ENCODE data around the gene ANKEF1. TPM values are rescaled to one million over a fixed set of nuclear protein-coding genes. Genes with fewer than 3 reads are reported as not detected.

Gene ANKEF1
- total RNA-seq, 4 donors from 2014 or later: 4.4 to 5.7 (median 5.0) TPM

DNA sequence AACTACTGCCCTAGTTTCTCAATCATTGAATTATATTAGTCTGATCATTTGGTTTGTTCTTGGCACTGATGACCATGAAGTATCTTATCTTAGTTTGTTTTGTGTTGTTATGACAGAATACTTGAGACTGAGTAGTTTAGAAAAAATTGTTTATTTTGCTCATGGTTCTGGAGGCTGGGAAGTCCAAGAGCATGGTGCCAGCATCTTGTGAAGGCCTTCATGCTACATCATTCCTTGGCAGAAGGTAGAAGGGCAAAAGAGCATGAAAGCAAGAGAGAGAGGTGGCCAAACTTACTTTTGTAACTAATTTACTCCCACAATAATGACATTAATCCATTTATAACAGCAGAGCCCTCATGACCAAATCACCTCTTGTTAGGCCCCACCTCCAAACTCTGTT lies 40.1 kb upstream of the ANKEF1 start:
- Histone ChIP-seq H3K4me3 (no peak overlapping the region), H3K27ac (no peak overlapping the region), H3K4me1 (no peaks in the 10 kb centered on the region), H3K36me3 (no peaks in the 10 kb centered on the region), H3K9me3 (no peaks in the 10 kb centered on the region), H3K27me3 (no peaks in the 10 kb centered on the region)
- intact Hi-C loops (cut with DNase I): no loop called here
- no peak for DNase-seq
- TF ChIP-seq POLR2A (IDR thresholded peaks at IDR 0.05): no peak
- TF ChIP-seq, protein P1, sequence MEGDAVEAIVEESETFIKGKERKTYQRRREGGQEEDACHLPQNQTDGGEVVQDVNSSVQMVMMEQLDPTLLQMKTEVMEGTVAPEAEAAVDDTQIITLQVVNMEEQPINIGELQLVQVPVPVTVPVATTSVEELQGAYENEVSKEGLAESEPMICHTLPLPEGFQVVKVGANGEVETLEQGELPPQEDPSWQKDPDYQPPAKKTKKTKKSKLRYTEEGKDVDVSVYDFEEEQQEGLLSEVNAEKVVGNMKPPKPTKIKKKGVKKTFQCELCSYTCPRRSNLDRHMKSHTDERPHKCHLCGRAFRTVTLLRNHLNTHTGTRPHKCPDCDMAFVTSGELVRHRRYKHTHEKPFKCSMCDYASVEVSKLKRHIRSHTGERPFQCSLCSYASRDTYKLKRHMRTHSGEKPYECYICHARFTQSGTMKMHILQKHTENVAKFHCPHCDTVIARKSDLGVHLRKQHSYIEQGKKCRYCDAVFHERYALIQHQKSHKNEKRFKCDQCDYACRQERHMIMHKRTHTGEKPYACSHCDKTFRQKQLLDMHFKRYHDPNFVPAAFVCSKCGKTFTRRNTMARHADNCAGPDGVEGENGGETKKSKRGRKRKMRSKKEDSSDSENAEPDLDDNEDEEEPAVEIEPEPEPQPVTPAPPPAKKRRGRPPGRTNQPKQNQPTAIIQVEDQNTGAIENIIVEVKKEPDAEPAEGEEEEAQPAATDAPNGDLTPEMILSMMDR (IDR thresholded peaks at IDR 0.05): no peak

DNA sequence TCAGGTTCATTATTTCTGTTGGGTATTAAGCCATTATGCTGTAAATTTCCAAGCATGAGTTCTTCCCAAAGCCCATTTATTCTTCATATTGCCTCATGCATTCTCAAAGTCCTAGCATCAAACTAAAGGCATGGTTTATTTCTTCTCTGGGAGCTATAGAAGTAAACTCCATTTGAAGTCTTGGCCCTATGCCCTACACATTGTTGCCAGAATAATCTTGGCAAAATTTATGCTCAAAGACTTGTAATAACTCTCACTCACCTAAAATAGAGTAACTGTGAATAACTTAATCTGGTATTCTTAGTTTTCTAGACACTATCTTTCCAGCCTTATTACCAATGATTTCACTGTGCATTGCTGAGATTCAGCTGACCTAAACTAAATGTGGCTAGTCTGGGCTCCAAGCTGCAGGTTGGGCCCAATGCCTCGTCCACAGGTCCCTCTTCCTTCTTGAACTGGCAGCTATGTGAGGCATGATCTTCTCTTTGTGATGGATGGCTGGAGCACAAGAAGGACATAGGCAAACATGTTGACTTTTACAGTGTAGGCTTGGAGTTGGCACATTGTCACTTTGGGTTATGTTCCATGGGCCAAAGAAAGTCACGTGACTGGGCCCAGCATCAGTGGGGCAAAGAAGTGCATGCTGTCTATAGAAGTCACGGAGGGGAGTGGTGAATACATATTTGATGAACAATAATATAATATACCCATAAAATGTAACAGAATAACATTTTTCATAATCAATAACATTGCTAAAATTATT lies 39.1 kb upstream of the ANKEF1 start:
- no peak for DNase-seq
- Histone ChIP-seq H3K27me3 (no peaks in the 10 kb centered on the region), H3K4me3 (no peak overlapping the region), H3K9me3 (no peaks in the 10 kb centered on the region), H3K4me1 (no peaks in the 10 kb centered on the region), H3K27ac (no peak overlapping the region), H3K36me3 (no peaks in the 10 kb centered on the region)
- TF ChIP-seq POLR2A (IDR thresholded peaks at IDR 0.05): no peak
- TF ChIP-seq, protein P1 (IDR thresholded peaks at IDR 0.05): no peak
- intact Hi-C loops (cut with DNase I): no loop called here
- 74 to 80% methylated on average over 3 of the region's 3 CpGs for WGBS, 2 donors

DNA sequence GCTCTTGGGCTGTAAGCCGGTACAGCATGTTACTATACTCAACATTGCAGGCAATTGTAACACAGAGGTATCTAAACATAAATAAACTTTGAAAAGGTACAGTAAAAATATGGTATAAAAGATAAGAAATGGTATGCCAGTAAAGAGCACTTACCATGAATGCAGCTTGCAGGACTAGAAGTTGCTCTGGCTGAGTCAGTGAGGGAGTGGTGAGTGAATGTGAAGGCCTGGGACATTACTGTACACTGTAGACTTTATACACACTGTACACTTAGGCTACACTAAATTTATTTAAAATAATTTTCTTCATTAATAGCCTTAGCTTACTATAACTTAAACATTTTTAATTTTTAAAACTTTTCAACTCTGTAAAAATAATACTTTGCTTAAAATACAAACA lies 37.8 kb upstream of the ANKEF1 start:
- no peaks in the 10 kb centered on the region for H3K4me1 ChIP-seq
- H3K9me3 ChIP-seq: no peaks in the 10 kb centered on the region
- WGBS, 2 donors: 88 to 89% methylated on average over 1 of the region's 1 CpG
- H3K27ac ChIP-seq: no peak overlapping the region
- no peak for DNase-seq
- H3K4me3 ChIP-seq: no peak overlapping the region
- no peak for TF ChIP-seq POLR2A (IDR thresholded peaks at IDR 0.05)
- TF ChIP-seq, protein P1 (IDR thresholded peaks at IDR 0.05): no peak
- intact Hi-C loops (cut with DNase I): no loop called here
- H3K27me3 ChIP-seq: no peaks in the 10 kb centered on the region
- no peaks in the 10 kb centered on the region for H3K36me3 ChIP-seq

DNA sequence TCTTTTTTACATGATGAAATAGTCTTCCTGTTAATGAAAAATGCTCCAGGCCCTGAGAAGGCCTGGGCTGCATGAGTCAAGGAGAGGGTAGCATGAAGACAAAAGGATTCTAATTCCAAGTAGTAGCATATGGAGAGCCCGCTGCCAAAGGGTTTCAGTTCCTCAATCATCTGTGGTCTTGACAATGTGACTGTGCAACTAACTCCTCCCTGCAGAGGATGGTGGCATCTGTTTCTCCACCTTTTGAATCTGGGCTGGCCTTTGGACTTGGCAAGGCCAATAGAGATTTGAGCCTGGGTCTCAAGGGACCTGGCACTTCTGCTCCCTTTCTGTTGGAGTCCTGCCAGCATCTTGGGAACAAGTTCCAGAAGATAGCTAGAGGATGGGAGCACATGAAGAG lies 35.1 kb upstream of the ANKEF1 start:
- H3K36me3 ChIP-seq: no peaks in the 10 kb centered on the region
- intact Hi-C loops (cut with DNase I): no loop called here
- no peak overlapping the region for H3K4me3 ChIP-seq

DNA sequence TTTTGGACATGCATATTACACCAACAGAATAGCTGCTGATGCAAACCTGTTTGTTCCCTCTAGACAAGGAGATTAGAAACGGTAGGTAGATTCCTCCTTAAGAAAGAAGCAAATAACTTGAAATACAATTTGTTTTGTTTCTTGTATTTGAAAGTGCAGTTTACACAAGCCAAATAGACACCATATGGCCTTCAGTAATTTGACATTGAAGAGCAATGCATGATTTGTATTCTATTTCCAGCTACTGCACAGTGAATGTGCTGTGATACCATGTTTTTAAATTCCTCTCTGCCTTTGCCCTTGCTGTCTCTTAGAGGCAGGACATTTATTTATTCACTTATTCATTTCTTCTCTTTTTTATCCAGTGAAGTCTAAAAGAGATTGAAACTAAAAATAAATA lies 31.9 kb upstream of the ANKEF1 start:
- intact Hi-C loops (cut with DNase I): no loop called here
- H3K36me3 ChIP-seq: no peaks in the 10 kb centered on the region
- H3K4me1 ChIP-seq: no peaks in the 10 kb centered on the region
- TF ChIP-seq, protein P1 (IDR thresholded peaks at IDR 0.05): no peak
- TF ChIP-seq POLR2A (IDR thresholded peaks at IDR 0.05): no peak
- no peaks in the 10 kb centered on the region for H3K27me3 ChIP-seq
- H3K9me3 ChIP-seq: no peaks in the 10 kb centered on the region
- 24 to 56% methylated on average over 1 of the region's 1 CpG for WGBS, 2 donors
- no peak overlapping the region for H3K27ac ChIP-seq
- DNase-seq: no peak
- no peak overlapping the region for H3K4me3 ChIP-seq

More for the DNA sequence above, 35.1 kb upstream of the ANKEF1 start:
- WGBS, 2 donors: 56% methylated on average over 1 of the region's 1 CpG; no CpG with 5 or more reads in 1 of the 2 donors
- TF ChIP-seq POLR2A (IDR thresholded peaks at IDR 0.05): no peak
- TF ChIP-seq, protein P1 (IDR thresholded peaks at IDR 0.05): no peak
- no peaks in the 10 kb centered on the region for H3K27me3 ChIP-seq
- no peaks in the 10 kb centered on the region for H3K9me3 ChIP-seq
- H3K27ac ChIP-seq: no peak overlapping the region
- no peak for DNase-seq
- no peaks in the 10 kb centered on the region for H3K4me1 ChIP-seq
